Anterior cingulate cortex (tissue), 58 donors: Measurements from ENCODE around the gene TRUB2.

Experiments
- DNase-seq, 58 donors: peaks; one replicate each; lab custom pipeline; 2025; lab: John Stamatoyannopoulos, UW

Gene TRUB2

DNA sequence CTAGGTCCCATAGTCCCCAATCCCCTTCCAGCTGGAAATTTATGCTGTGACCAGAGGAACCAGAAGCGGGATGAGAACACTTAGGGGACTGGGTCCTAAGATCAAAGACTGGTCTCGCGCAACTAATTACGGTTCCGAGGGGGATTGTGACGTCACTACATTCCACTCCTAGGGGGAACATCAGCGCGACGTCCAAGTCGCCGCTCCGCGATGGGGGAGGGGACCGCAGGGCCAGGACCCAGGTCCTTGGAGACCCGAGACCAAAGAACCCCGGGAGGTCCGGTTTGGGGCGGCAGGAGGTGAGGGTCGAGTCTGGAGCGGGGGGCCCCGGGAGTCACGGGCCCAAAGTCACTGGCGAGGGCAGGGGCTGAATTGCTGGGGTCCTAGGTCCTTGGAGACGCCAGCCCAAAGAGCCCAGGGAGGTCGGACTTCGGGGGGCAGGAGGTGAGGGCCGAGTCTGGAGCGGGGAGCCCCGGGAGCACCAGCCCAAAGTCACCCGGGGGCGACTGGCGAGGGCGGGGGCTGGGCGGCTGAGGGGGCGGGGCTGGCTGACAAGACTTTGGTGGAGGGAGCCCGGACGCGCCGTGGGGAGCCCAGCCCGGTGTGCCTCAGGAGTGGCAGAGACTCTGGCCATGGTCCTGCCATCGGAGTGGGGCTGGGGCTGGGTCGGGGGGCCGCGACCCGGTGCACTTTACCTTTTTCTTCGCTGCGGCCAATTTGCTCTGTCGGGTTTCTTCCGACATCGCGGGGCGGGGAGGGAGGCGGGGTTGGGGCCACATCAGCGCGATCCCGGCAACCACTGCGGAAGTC is 46.8 kb downstream of the TRUB2 start, which contains the start of gene GOLGA2:
Gene GOLGA2, minus strand, starts transcription at position 810 of the 810 bp plus-strand sequence. Its CDS starts 31 bp downstream, at position 779.
- DNase-seq = peak in 5 of 58 donors; percentile 27 to 65 (median 41)

GRCh38 chr9:128274245-128274644 is 48.0 kb downstream of the TRUB2 start:
- no peak for DNase-seq

- no peak for DNase-seq
These were observed 50.7 kb downstream of the TRUB2 start for GRCh38 chr9:128271512-128271911.

- DNase-seq = no peak
These were observed 51.1 kb downstream of the TRUB2 start for GRCh38 chr9:128271112-128271511.

DNA sequence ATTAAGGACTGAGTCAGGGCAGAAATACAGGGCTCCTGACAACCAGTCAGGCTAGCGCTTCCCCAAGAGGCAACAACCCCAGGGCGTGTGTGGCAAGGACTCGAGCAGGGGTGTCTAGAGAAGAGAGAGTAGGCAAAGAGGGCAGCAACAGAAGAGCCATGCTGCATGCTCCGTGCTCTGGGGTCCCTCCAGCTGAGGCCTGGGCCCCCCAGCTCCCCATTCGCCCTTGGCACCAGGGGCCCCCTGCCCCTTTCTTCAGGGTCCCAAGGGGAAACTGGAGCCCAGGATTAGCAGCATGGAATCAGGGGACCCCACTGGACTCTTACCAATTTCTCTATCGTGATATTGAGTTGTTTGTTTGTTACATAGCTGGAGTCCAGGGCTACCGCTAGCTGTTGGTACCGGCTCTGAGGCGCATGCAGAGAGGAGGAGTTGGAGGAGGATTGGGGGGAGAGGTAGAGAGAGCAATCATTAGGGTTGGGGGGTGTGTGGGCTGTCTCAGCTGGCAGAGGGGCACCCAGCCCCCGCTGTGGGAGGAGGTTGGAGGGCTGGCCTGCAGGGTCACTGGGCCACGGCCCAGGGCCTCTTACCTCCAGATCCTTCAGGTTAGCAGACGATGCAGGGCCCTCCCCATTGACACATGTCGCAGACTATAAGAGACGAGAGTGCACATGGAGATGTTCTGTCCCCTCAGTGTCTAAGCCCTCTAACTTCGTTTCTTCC is 55.2 kb downstream of the TRUB2 start:
- no peak for DNase-seq

DNA sequence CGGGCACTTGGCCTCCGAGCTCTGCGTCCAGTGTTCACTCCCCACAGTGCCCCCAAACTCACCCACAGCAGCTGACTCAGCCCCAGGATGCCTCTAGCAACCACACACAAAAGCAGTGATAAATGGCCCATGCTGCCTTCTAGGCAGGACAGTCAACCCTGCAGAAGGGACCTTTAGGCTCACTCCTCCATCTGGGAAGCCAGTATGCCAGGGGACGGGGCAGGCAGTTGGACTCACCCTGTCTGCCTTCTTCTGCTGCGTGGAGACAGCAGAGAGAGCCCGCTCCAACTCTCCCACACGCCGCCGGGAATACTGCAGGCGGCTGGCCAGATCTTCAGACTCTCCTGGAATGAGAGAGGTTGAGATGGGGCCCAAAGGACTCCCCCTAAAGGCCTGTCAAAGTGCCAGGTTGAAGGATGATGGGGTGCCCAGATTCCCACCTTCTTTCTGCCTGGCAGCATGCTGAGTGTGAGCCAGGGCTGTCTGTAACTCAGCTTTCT is 56.8 kb downstream of the TRUB2 start:
- DNase-seq = peak in 3 of 58 donors; percentile 6 to 42 (median 24)

GRCh38 chr9:128262687-128263086 is 59.6 kb downstream of the TRUB2 start:
- DNase-seq = no peak

DNA sequence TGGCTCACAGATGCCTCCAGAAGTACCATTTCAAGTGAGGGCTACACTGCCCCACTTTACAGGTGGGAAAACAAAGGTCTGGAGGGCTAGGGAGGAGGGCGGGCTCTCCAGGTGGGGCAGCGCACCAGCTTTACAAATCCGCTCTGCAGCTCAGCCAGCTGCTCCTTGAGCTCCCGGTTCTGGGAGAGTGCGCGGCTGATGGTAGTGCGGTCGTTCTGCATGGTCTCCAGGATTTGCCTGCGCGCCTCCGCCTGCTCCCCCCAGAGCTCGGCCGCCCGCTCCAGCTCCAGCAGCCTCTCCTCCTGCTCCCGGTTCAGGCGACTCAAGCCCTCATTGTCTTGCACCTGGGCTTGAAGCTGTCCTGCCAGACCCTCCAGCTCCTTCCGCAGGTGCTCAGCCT is 61.9 kb downstream of the TRUB2 start:
- no peak for DNase-seq

GRCh38 chr9:128259156-128259555 is 63.1 kb downstream of the TRUB2 start:
- no peak for DNase-seq

GRCh38 chr9:128258326-128258725 is 63.9 kb downstream of the TRUB2 start:
- DNase-seq = no peak

- no peak for DNase-seq
These were observed 64.3 kb downstream of the TRUB2 start for GRCh38 chr9:128257907-128258306.

GRCh38 chr9:128257086-128257825 is 65.0 kb downstream of the TRUB2 start:
- DNase-seq = peak in 1 of 58 donors; percentile 28
